ENCODE measurements around the gene HEXIM2. TPM values are rescaled to one million over a fixed set of nuclear protein-coding genes. Genes with fewer than 3 reads are reported as not detected.

HEXIM2 gene
- total and polyA plus RNA-seq, 2 of the 13 experiments (the other 11 are each of a cell fraction or from before 2014, with no cell fraction given), result 27.1 to 32.4 TPM

DNA sequence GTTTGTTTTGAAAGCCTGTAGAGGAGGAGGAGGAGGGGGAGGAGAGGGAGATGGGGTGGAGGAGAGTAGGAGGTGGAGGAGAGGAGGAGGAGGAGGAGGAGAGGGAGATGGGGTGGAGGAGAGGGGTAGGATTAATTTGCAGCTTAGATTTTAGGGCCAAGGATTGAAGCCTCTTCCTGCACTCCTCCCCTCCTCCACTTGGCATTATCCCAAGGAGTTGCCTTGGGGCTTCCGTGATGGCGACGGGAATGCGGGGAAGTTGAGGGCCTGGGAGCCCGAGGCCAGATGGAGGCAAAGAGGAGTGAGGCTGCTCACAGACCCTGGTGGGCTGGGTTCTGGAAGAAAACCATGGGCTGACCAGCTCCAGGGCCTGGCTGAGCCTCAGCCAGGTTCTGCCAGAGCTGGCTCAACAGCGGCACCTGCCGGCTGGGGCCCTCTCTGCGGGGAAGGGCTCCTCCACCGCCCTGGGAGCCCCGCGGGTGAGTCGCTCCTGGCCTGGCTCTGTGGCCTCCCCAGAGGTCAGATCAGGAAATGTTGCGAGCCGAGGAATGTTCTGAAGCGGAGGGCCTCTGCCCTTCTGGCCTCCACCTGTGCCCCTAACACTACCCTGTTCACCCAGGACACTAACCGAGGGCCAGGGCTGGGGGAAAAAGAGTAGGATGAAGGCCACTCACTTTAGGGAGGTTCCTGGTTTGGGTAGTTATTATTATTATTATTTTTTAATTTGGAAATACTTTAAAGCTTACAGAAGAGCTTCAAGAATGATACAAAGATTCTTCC, 36.1 kb downstream of the HEXIM2 start (continued):
- TF ChIP-seq ZNF282 (IDR thresholded peaks at IDR 0.05; ENCODE audit: partially characterized antibody) (no peak), ZC3H4 (CRISPR knock-in tag; IDR thresholded peaks at IDR 0.05; ENCODE audit: borderline replicate concordance) (no peak), HOXA7 (CRISPR knock-in tag; IDR thresholded peaks at IDR 0.05) (no peak), ZNF788 (CRISPR knock-in tag; IDR thresholded peaks at IDR 0.05; ENCODE audit: borderline replicate concordance) (peak; percentile 97; the same call in 1 of the 2 replicates), RCOR2 (CRISPR knock-in tag; IDR thresholded peaks at IDR 0.05) (peak; percentile 57), ISX (CRISPR knock-in tag; conservative IDR thresholded peaks at IDR 0.05) (no peak), ZNF430 (CRISPR knock-in tag; IDR thresholded peaks at IDR 0.05) (0 out of 2 replicates have a peak, but pooled peaks have one; percentile 62), NR2F1 (CRISPR knock-in tag; IDR thresholded peaks at IDR 0.05) (peak; percentile 80 to 86), STAG1 (CRISPR knock-in tag; IDR thresholded peaks at IDR 0.05) (peak; percentile 99), ZNF382 (CRISPR knock-in tag; IDR thresholded peaks at IDR 0.05; ENCODE audit: borderline replicate concordance) (no peak), EZH2 (conservative IDR thresholded peaks at IDR 0.05; ENCODE audit: low read depth, low read length) (no peak), POLR2AphosphoS5 (IDR thresholded peaks at IDR 0.05; ENCODE audit: low read depth, low read length) (no peak), SP140L (CRISPR knock-in tag; IDR thresholded peaks at IDR 0.05; ENCODE audit: borderline replicate concordance) (no peak), REPIN1 (CRISPR knock-in tag; IDR thresholded peaks at IDR 0.05; ENCODE audit: borderline replicate concordance, low read depth) (peak; percentile 95), PAF1 (CRISPR knock-in tag; IDR thresholded peaks at IDR 0.05) (no peak), SMAD9 (CRISPR knock-in tag; IDR thresholded peaks at IDR 0.05) (0 out of 2 replicates have a peak, but pooled peaks have one; percentile 80), ZFYVE20 (CRISPR knock-in tag; IDR thresholded peaks at IDR 0.05; ENCODE audit: borderline replicate concordance, low read depth) (no peak), ZFP90 (CRISPR knock-in tag; IDR thresholded peaks at IDR 0.05; ENCODE audit: borderline replicate concordance) (peak; percentile 68; the same call in 1 of the 2 replicates), NFYC (CRISPR knock-in tag; IDR thresholded peaks at IDR 0.05) (peak; percentile 64), SPEN (CRISPR knock-in tag; IDR thresholded peaks at IDR 0.05; ENCODE audit: low read depth) (peak; percentile 72)
- TF ChIP-seq, protein P1, sequence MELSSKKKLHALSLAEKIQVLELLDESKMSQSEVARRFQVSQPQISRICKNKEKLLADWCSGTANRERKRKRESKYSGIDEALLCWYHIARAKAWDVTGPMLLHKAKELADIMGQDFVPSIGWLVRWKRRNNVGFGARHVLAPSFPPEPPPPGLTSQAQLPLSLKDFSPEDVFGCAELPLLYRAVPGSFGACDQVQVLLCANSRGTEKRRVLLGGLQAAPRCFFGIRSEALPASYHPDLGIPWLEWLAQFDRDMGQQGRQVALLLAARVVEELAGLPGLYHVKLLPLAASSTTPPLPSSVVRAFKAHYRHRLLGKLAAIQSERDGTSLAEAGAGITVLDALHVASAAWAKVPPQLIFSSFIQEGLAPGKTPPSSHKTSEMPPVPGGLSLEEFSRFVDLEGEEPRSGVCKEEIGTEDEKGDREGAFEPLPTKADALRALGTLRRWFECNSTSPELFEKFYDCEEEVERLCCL (CRISPR knock-in tag; IDR thresholded peaks at IDR 0.05; ENCODE audit: borderline replicate concordance), result 0 out of 2 replicates have a peak, but pooled peaks have one; percentile 56
- TF ChIP-seq, protein P2, sequence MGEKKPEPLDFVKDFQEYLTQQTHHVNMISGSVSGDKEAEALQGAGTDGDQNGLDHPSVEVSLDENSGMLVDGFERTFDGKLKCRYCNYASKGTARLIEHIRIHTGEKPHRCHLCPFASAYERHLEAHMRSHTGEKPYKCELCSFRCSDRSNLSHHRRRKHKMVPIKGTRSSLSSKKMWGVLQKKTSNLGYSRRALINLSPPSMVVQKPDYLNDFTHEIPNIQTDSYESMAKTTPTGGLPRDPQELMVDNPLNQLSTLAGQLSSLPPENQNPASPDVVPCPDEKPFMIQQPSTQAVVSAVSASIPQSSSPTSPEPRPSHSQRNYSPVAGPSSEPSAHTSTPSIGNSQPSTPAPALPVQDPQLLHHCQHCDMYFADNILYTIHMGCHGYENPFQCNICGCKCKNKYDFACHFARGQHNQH (CRISPR knock-in tag; IDR thresholded peaks at IDR 0.05), result peak; percentile 93
- TF ChIP-seq, protein P3, sequence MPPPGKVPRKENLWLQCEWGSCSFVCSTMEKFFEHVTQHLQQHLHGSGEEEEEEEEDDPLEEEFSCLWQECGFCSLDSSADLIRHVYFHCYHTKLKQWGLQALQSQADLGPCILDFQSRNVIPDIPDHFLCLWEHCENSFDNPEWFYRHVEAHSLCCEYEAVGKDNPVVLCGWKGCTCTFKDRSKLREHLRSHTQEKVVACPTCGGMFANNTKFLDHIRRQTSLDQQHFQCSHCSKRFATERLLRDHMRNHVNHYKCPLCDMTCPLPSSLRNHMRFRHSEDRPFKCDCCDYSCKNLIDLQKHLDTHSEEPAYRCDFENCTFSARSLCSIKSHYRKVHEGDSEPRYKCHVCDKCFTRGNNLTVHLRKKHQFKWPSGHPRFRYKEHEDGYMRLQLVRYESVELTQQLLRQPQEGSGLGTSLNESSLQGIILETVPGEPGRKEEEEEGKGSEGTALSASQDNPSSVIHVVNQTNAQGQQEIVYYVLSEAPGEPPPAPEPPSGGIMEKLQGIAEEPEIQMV (CRISPR knock-in tag; IDR thresholded peaks at IDR 0.05; ENCODE audit: low read depth), result peak; percentile 83
